Fibroblast of pulmonary artery (primary cell): ENCODE data around the gene P4HTM.

Experiments used
- DNase-seq: peaks from one replicate; pipeline ENCODE4 v3.0.0-alpha.2; 2010; ENCODE audit warnings: low read depth
- H3K4me3 ChIP-seq: replicated peaks from 2 replicates; pipeline ENCODE4 v1.5.1; 2011; ENCODE audit warnings: low read depth, mild to moderate bottlenecking, control low read depth, low read length, moderate library complexity
- CTCF ChIP-seq: IDR thresholded peaks from 2 replicates; pipeline ENCODE4 v1.5.1; 2011; ENCODE audit warnings: mild to moderate bottlenecking, control low read depth, low read length, inconsistent platforms; ENCODE audit errors: missing control alignments

Gene P4HTM

GRCh38 chr3:49009396-49009795 is 19.4 kb downstream of the P4HTM start:
- no peak for TF ChIP-seq CTCF
- H3K4me3 ChIP-seq: no peak overlapping the region
- DNase-seq: no peak

- no peak overlapping the region for H3K4me3 ChIP-seq
- no peak for TF ChIP-seq CTCF
- DNase-seq: no peak
Measured at GRCh38 chr3:49012441-49013017, 22.5 kb downstream of the P4HTM start.

GRCh38 chr3:49013113-49013737 is 23.2 kb downstream of the P4HTM start:
- no peak for DNase-seq
- TF ChIP-seq CTCF: no peak
- no peak overlapping the region for H3K4me3 ChIP-seq

- peak; percentile 65 for TF ChIP-seq CTCF
- H3K4me3 ChIP-seq: no peak overlapping the region
- peak; percentile 49 for DNase-seq
Measured at GRCh38 chr3:49013738-49014660, 24.0 kb downstream of the P4HTM start.

GRCh38 chr3:49015072-49015471 is 25.0 kb downstream of the P4HTM start:
- TF ChIP-seq CTCF: no peak
- DNase-seq: no peak
- no peak overlapping the region for H3K4me3 ChIP-seq

GRCh38 chr3:49015765-49016164 is 25.7 kb downstream of the P4HTM start:
- DNase-seq: no peak
- H3K4me3 ChIP-seq: no peak overlapping the region
- TF ChIP-seq CTCF: no peak
